WTC11 (cell line): ENCODE results near the gene RCL1. TPM values are rescaled to one million over a fixed set of nuclear protein-coding genes. Genes with fewer than 3 reads are reported as not detected.

Experiments used
- ATAC-seq: fragments of 200-7000 bp; cut with Tn5 transposase; 2 replicates; pipeline ENCODE4 v1.10.0; 2021; ENCODE audit warnings: mild to moderate bottlenecking, moderate library complexity
- CTCF ChIA-PET: fragments of 300-600 bp; sonication (Branson Sonifier 250); formaldehyde crosslinking; loops from one replicate; lab custom pipeline; 2021; ENCODE audit warnings: antibody characterized with exemption; lab: Charles Lee
- POLR2A ChIA-PET: fragments of 350-600 bp; sonication (Branson Sonifier 250); formaldehyde crosslinking; loops from one replicate; lab custom pipeline; 2021; ENCODE audit warnings: antibody characterized with exemption; lab: Charles Lee
- DNase-seq: peaks from one replicate; pipeline ENCODE4 v3.0.0; 2021; ENCODE audit warnings: low spot score
- H3K27ac Mint-ChIP-seq: 2 replicates; pipeline ENCODE4 v1.8.0; 2021; ENCODE audit warnings: mixed read lengths
- H3K27me3 Mint-ChIP-seq: 2 replicates; pipeline ENCODE4 v1.8.0; 2021; ENCODE audit warnings: low read depth, mild to moderate bottlenecking, moderate library complexity, mixed read lengths
- H3K36me3 Mint-ChIP-seq: 2 replicates; pipeline ENCODE4 v1.8.0; 2021; ENCODE audit warnings: mixed read lengths
- H3K4me1 Mint-ChIP-seq: 2 replicates; pipeline ENCODE4 v1.8.0; 2022; ENCODE audit warnings: mixed read lengths
- H3K4me3 Mint-ChIP-seq: 2 replicates; pipeline ENCODE4 v1.8.0; 2021; ENCODE audit warnings: mild to moderate bottlenecking, moderate library complexity, mixed read lengths
- H3K9me3 Mint-ChIP-seq: 2 replicates; pipeline ENCODE4 v1.8.0; 2021; ENCODE audit warnings: mixed read lengths
- AFF4 ChIP-seq: sonication (generic); formaldehyde crosslinking; IDR thresholded peaks from 2 replicates; pipeline ENCODE4 v1.8.1; 2023; ENCODE audit warnings: mild to moderate bottlenecking, missing genetic modification reagents, borderline replicate concordance
- ATF2 ChIP-seq: sonication (generic); formaldehyde crosslinking; IDR thresholded peaks from 2 replicates; pipeline ENCODE4 v1.8.1; 2022; ENCODE audit warnings: low read depth, missing genetic modification reagents, borderline replicate concordance
- ATF6 ChIP-seq: sonication (generic); formaldehyde crosslinking; IDR thresholded peaks from 2 replicates; pipeline ENCODE4 v1.8.1; 2023; ENCODE audit warnings: mild to moderate bottlenecking, missing genetic modification reagents
- CREB1 ChIP-seq: sonication (generic); formaldehyde crosslinking; IDR thresholded peaks from 2 replicates; pipeline ENCODE4 v1.8.0; 2023; ENCODE audit warnings: mild to moderate bottlenecking, missing genetic modification reagents
- E2F1 ChIP-seq: sonication (generic); formaldehyde crosslinking; IDR thresholded peaks from 2 replicates; pipeline ENCODE4 v1.8.0; 2022; ENCODE audit warnings: mild to moderate bottlenecking, missing genetic modification reagents
- E2F5 ChIP-seq: sonication (generic); formaldehyde crosslinking; IDR thresholded peaks from 2 replicates; pipeline ENCODE4 v1.8.1; 2022; ENCODE audit warnings: mild to moderate bottlenecking, moderate library complexity, missing genetic modification reagents
- IRF1 ChIP-seq: sonication (generic); formaldehyde crosslinking; IDR thresholded peaks from 2 replicates; pipeline ENCODE4 v1.8.0; 2023; ENCODE audit warnings: missing genetic modification reagents
- IRF2 ChIP-seq: sonication (generic); formaldehyde crosslinking; IDR thresholded peaks from 2 replicates; pipeline ENCODE4 v1.8.0; 2022; ENCODE audit warnings: low read depth, missing genetic modification reagents, borderline replicate concordance
- MAX ChIP-seq: sonication (generic); formaldehyde crosslinking; IDR thresholded peaks from 2 replicates; pipeline ENCODE4 v1.8.0; 2022; ENCODE audit warnings: mild to moderate bottlenecking, missing genetic modification reagents
- RELA ChIP-seq: sonication (generic); formaldehyde crosslinking; IDR thresholded peaks from 2 replicates; pipeline ENCODE4 v1.8.1; 2022; ENCODE audit warnings: missing genetic modification reagents, mild to moderate bottlenecking, borderline replicate concordance
- RORB ChIP-seq: fragments of 250-450 bp; sonication (Bioruptor Pico); IDR thresholded peaks from 2 replicates; pipeline ENCODE4 v1.9.0; 2021; ENCODE audit warnings: mild to moderate bottlenecking
- SMAD3 ChIP-seq: sonication (generic); formaldehyde crosslinking; IDR thresholded peaks from 2 replicates; pipeline ENCODE4 v1.8.0; 2022; ENCODE audit warnings: missing genetic modification reagents, mild to moderate bottlenecking, borderline replicate concordance
- SMAD4 ChIP-seq: sonication (generic); formaldehyde crosslinking; IDR thresholded peaks from 2 replicates; pipeline ENCODE4 v1.8.0; 2022; ENCODE audit warnings: mild to moderate bottlenecking, missing genetic modification reagents
- USF1 ChIP-seq: sonication (generic); formaldehyde crosslinking; IDR thresholded peaks from 2 replicates; pipeline ENCODE4 v1.8.0; 2022; ENCODE audit warnings: mild to moderate bottlenecking, missing genetic modification reagents
- ZNF232 ChIP-seq: sonication (generic); formaldehyde crosslinking; IDR thresholded peaks from 2 replicates; pipeline ENCODE4 v1.8.0; 2022; ENCODE audit warnings: mild to moderate bottlenecking, missing genetic modification reagents
- ZNF317 ChIP-seq: sonication (generic); formaldehyde crosslinking; IDR thresholded peaks from 2 replicates; pipeline ENCODE4 v1.8.1; 2023; ENCODE audit warnings: low read depth, mild to moderate bottlenecking, moderate library complexity, missing genetic modification reagents, borderline replicate concordance
- total RNA-seq: library from RNA; stranded (reverse); gene quantifications from 3 replicates; pipeline ENCODE4 v1.2.3, GENCODE V29; 2021

The RCL1 gene
- total RNA-seq, 1 experiment from 2014 or later = 27.2 TPM

- CTCF ChIA-PET = no interaction called here
- ATAC-seq = no peak
- TF ChIP-seq E2F5 = no peak
- no peak for TF ChIP-seq MAX (CRISPR knock-in tag)
- TF ChIP-seq E2F1 (CRISPR knock-in tag) = no peak
- TF ChIP-seq AFF4 (CRISPR knock-in tag) = no peak
- TF ChIP-seq IRF2 (CRISPR knock-in tag) = no peak
- TF ChIP-seq ZNF317 (CRISPR knock-in tag) = no peak
- Mint-ChIP-seq H3K4me3 (no peak overlapping the region), H3K27me3 (no peaks in the 10 kb centered on the region), H3K4me1 (peaks cover 6% of the 10 kb centered on the region; the same call in 1 of the 2 replicates), H3K36me3 (peaks cover 22% of the 10 kb centered on the region; the same call in 1 of the 2 replicates), H3K9me3 (no peaks in the 10 kb centered on the region), H3K27ac (no peak overlapping the region)
- POLR2A ChIA-PET = no interaction called here
- no peak for DNase-seq
Observed at GRCh38 chr9:4829969-4830368, 37.2 kb downstream of the RCL1 start.

GRCh38 chr9:4830699-4831098 is 38.0 kb downstream of the RCL1 start:
- H3K4me1 Mint-ChIP-seq = no peaks in the 10 kb centered on the region
- ChIA-PET POLR2A (no interaction called here), CTCF (interaction anchor here (0.6 to 0.8 kb wide), 2 partner anchors 20 to 144 kb away, joined by 3 read pairs; no protein-coding TSS in a partner anchor)
- DNase-seq = no peak
- no peak overlapping the region; the same call in 1 of the 2 replicates for H3K27ac Mint-ChIP-seq
- no peak overlapping the region for H3K4me3 Mint-ChIP-seq
- no peaks in the 10 kb centered on the region for H3K9me3 Mint-ChIP-seq
- no peak for ATAC-seq
- no peaks in the 10 kb centered on the region for H3K27me3 Mint-ChIP-seq
- peaks cover 22% of the 10 kb centered on the region; the same call in 1 of the 2 replicates for H3K36me3 Mint-ChIP-seq
- TF ChIP-seq SMAD4 (no peak), SMAD3 (CRISPR knock-in tag) (no peak), IRF1 (CRISPR knock-in tag) (no peak), RELA (CRISPR knock-in tag) (no peak), RORB (CRISPR knock-in tag) (no peak), AFF4 (CRISPR knock-in tag) (no peak), ATF6 (CRISPR knock-in tag) (no peak), ZNF232 (no peak), E2F5 (no peak), USF1 (no peak), ATF2 (CRISPR knock-in tag) (no peak), CREB1 (CRISPR knock-in tag) (no peak)
